ES-I3 (cell line): ENCODE data around the gene GPI.

Experiments
- H3K36me3 ChIP-seq: 2 replicates; pipeline ENCODE4 v1.6.1; 2013; ENCODE audit warnings: mild to moderate bottlenecking, low read length, control low read depth, moderate library complexity; ENCODE audit not compliant: insufficient read depth
- H3K4me1 ChIP-seq: 2 replicates; pipeline ENCODE4 v1.6.1; 2013; ENCODE audit warnings: mild to moderate bottlenecking, control low read depth, low read length; ENCODE audit not compliant: insufficient read depth
- H3K9ac ChIP-seq: 2 replicates; pipeline ENCODE4 v1.6.1; 2013; ENCODE audit warnings: low read depth, mild to moderate bottlenecking, low read length, moderate library complexity
- H3K9me3 ChIP-seq: 2 replicates; pipeline ENCODE4 v1.6.1; 2013; ENCODE audit warnings: mild to moderate bottlenecking, low read length, moderate library complexity; ENCODE audit not compliant: control insufficient read depth, insufficient read depth

Gene GPI

GRCh38 chr19:34364830-34365462 lies at the start of gene GPI:
Gene GPI, plus strand, starts transcription at chr19:34365196. Its CDS starts 71 bp downstream, at chr19:34365267.
- peaks cover 18% of the 10 kb centered on the region for H3K36me3 ChIP-seq
- H3K9me3 ChIP-seq, result no peaks in the 10 kb centered on the region
- H3K9ac ChIP-seq, result peak within 1 kb of the TSS; percentile 90
- H3K4me1 ChIP-seq, result peaks cover under 1% of the 10 kb centered on the region; the same call in 1 of the 2 replicates

- H3K9me3 ChIP-seq, result no peaks in the 10 kb centered on the region
- peaks cover 6% of the 10 kb centered on the region; the same call in 1 of the 2 replicates for H3K4me1 ChIP-seq
- no peaks in the 10 kb centered on the region for H3K36me3 ChIP-seq
- no peak overlapping the region for H3K9ac ChIP-seq
Observed at GRCh38 chr19:34316247-34316646, 48.7 kb upstream of the GPI start.

GRCh38 chr19:34316741-34317301 lies 48.2 kb upstream of the GPI start:
- Histone ChIP-seq H3K36me3 (no peaks in the 10 kb centered on the region), H3K9ac (no peak overlapping the region), H3K4me1 (peaks cover 6% of the 10 kb centered on the region; the same call in 1 of the 2 replicates), H3K9me3 (no peaks in the 10 kb centered on the region)

- Histone ChIP-seq H3K9me3 (no peaks in the 10 kb centered on the region), H3K36me3 (no peaks in the 10 kb centered on the region), H3K4me1 (peaks cover 6% of the 10 kb centered on the region; the same call in 1 of the 2 replicates), H3K9ac (no peak overlapping the region)
Observed at GRCh38 chr19:34317311-34317927, 47.6 kb upstream of the GPI start.

GRCh38 chr19:34319230-34319585 lies 45.8 kb upstream of the GPI start:
- H3K4me1 ChIP-seq, result peaks cover 13% of the 10 kb centered on the region; the same call in 1 of the 2 replicates
- H3K9me3 ChIP-seq, result no peaks in the 10 kb centered on the region
- H3K9ac ChIP-seq, result no peak overlapping the region
- no peaks in the 10 kb centered on the region for H3K36me3 ChIP-seq

GRCh38 chr19:34319785-34320184 lies 45.2 kb upstream of the GPI start:
- H3K4me1 ChIP-seq, result peaks cover 13% of the 10 kb centered on the region; the same call in 1 of the 2 replicates
- H3K36me3 ChIP-seq, result no peaks in the 10 kb centered on the region
- H3K9me3 ChIP-seq, result no peaks in the 10 kb centered on the region
- no peak overlapping the region for H3K9ac ChIP-seq

GRCh38 chr19:34320277-34320676 lies 44.7 kb upstream of the GPI start:
- Histone ChIP-seq H3K9me3 (no peaks in the 10 kb centered on the region), H3K9ac (no peak overlapping the region), H3K36me3 (no peaks in the 10 kb centered on the region), H3K4me1 (peaks cover 13% of the 10 kb centered on the region; the same call in 1 of the 2 replicates)

- Histone ChIP-seq H3K36me3 (no peaks in the 10 kb centered on the region), H3K9ac (no peak overlapping the region), H3K4me1 (peaks cover 13% of the 10 kb centered on the region; the same call in 1 of the 2 replicates), H3K9me3 (no peaks in the 10 kb centered on the region)
Observed at GRCh38 chr19:34321735-34322134, 43.3 kb upstream of the GPI start.

GRCh38 chr19:34323433-34324204 lies 41.4 kb upstream of the GPI start:
- Histone ChIP-seq H3K4me1 (0 out of 2 replicates have a peak, but pooled peaks cover 7% of the 10 kb centered on the region), H3K9me3 (no peaks in the 10 kb centered on the region), H3K36me3 (peaks cover 4% of the 10 kb centered on the region; the same call in 1 of the 2 replicates), H3K9ac (no peak overlapping the region)

- Histone ChIP-seq H3K36me3 (peaks cover 4% of the 10 kb centered on the region; the same call in 1 of the 2 replicates), H3K4me1 (0 out of 2 replicates have a peak, but pooled peaks cover 7% of the 10 kb centered on the region), H3K9me3 (no peaks in the 10 kb centered on the region), H3K9ac (no peak overlapping the region)
Observed at GRCh38 chr19:34324320-34324719, 40.7 kb upstream of the GPI start.

GRCh38 chr19:34325181-34325580 lies 39.8 kb upstream of the GPI start:
- Histone ChIP-seq H3K9me3 (no peaks in the 10 kb centered on the region), H3K4me1 (0 out of 2 replicates have a peak, but pooled peaks cover 7% of the 10 kb centered on the region), H3K9ac (no peak overlapping the region), H3K36me3 (peaks cover 4% of the 10 kb centered on the region; the same call in 1 of the 2 replicates)

- Histone ChIP-seq H3K4me1 (0 out of 2 replicates have a peak, but pooled peaks cover 7% of the 10 kb centered on the region), H3K36me3 (peaks cover 4% of the 10 kb centered on the region; the same call in 1 of the 2 replicates), H3K9ac (no peak overlapping the region), H3K9me3 (no peaks in the 10 kb centered on the region)
Observed at GRCh38 chr19:34325981-34326787, 38.8 kb upstream of the GPI start.

- no peak overlapping the region for H3K9ac ChIP-seq
- no peaks in the 10 kb centered on the region for H3K9me3 ChIP-seq
- 0 out of 2 replicates have a peak, but pooled peaks cover 7% of the 10 kb centered on the region for H3K4me1 ChIP-seq
- peaks cover 4% of the 10 kb centered on the region for H3K36me3 ChIP-seq
Observed at GRCh38 chr19:34327851-34328250, 37.1 kb upstream of the GPI start.
